NCI-H187 treated with DMSO at 0.1 percent for 48 hours (cell line): ENCODE results near the gene POLN.

Experiments used
- DNase-seq: peaks from one replicate; lab custom pipeline; 2025; lab: John Stamatoyannopoulos, UW

POLN gene

GRCh38 chr4:2082627-2083026 is 159.3 kb downstream of the POLN start:
- no peak for DNase-seq

- no peak for DNase-seq
Observed at GRCh38 chr4:2082118-2082517, 159.8 kb downstream of the POLN start.

GRCh38 chr4:2081540-2081939 is 160.4 kb downstream of the POLN start:
- no peak for DNase-seq

GRCh38 chr4:2080429-2081300 is 161.3 kb downstream of the POLN start:
- DNase-seq, result no peak

GRCh38 chr4:2079926-2080325 is 162.0 kb downstream of the POLN start:
- DNase-seq, result no peak

- DNase-seq, result no peak
Observed at GRCh38 chr4:2079006-2079405, 162.9 kb downstream of the POLN start.

GRCh38 chr4:2078584-2078983 is 163.3 kb downstream of the POLN start:
- DNase-seq, result no peak

GRCh38 chr4:2077537-2078460 is 164.1 kb downstream of the POLN start:
- no peak for DNase-seq

- no peak for DNase-seq
Observed at GRCh38 chr4:2076908-2077536, 164.9 kb downstream of the POLN start.

GRCh38 chr4:2075987-2076907 is 165.7 kb downstream of the POLN start:
- DNase-seq, result no peak

- DNase-seq, result no peak
Observed at GRCh38 chr4:2075171-2075986, 166.5 kb downstream of the POLN start.

- no peak for DNase-seq
Observed at GRCh38 chr4:2074588-2074987, 167.3 kb downstream of the POLN start.

GRCh38 chr4:2073808-2074481 is 168.0 kb downstream of the POLN start:
- DNase-seq, result no peak

GRCh38 chr4:2072971-2073807 is 168.7 kb downstream of the POLN start:
- no peak for DNase-seq

GRCh38 chr4:2071912-2072867 is 169.7 kb downstream of the POLN start:
- no peak for DNase-seq

- DNase-seq, result no peak
Observed at GRCh38 chr4:2071252-2071911, 170.5 kb downstream of the POLN start.
